ENCODE results near the gene MAP3K3.
A peak's percentile ranks its signal among the peaks of the same experiment; 100 is the strongest.

The MAP3K3 gene

DNA sequence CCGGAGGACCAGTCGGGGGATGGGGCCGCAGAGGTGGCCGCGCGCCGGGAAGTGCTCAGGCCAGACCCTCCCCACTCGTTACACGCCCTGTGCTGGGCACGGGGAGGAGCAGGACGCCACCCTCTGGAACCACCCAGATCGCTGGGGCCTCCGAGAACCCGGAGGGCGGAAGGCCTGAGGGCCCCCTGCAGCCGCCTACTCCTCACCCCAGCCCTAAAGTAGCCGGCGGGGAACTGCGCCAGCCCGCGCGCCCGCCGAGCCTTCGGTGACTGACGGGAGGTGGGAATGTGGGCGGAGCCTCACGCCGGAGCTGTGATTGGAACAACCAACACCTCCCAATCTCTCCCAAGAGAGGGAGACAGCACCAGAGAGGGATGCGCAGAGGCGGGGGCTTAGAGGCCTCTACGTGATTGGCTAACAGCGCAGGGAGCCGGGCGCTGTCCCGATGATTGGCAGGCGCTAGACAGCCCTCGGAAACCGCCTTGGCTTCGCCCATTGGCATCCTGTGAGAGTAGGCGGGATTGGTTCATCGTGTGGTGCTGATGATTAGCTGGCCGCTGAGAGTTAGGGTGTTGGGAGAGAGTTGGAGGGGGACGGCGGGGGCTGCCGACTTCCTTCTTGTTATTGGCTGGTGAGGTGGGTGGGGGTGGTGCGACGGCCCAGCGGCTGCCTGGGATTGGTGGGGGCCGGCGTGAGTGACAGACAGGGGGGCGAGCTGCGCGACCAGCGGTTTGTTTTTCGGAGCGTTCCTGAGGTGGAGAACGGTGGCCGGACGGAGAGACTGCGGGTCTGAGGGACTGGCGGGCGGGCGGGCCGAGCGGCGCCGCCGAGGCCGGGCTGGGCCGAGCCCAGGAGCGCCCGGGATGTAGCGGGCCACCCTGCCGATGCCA, at the start of gene MAP3K3:
TSS of gene MAP3K3 (plus strand) at position 734 of the 890 bp plus-strand sequence. CDS start 343 bp downstream, outside the sequence.
- peak; percentile 100 for DNase-seq (ENCODE audit: low read depth, low spot score)

DNA sequence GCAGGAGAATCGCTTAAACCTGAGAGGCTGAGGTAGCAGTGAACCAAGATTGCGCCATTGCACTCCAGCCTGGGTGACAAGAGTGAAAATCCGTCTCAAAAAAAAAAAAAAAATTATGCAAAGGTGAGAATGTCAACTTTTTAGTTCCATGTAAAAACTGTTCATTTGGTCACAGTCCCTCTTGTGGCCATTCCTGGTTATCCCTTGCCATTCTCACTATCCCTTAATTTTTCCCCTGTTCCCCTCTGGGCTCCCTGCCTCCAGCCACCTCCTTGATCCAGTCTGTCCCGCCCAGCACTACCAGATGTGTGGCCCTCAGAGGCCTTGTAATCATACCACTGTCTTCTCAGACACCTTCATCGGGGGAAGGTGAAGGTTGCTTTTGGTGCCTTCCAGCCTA, 48.6 kb upstream of the MAP3K3 start:
- DNase-seq (ENCODE audit: low read depth, low spot score) = no peak

- DNase-seq (ENCODE audit: low read depth, low spot score) = no peak
Observed at GRCh38 chr17:63578027-63578768, 44.0 kb upstream of the MAP3K3 start.

- no peak for DNase-seq (ENCODE audit: low read depth, low spot score)
Observed at GRCh38 chr17:63578769-63579111, 43.5 kb upstream of the MAP3K3 start.

DNA sequence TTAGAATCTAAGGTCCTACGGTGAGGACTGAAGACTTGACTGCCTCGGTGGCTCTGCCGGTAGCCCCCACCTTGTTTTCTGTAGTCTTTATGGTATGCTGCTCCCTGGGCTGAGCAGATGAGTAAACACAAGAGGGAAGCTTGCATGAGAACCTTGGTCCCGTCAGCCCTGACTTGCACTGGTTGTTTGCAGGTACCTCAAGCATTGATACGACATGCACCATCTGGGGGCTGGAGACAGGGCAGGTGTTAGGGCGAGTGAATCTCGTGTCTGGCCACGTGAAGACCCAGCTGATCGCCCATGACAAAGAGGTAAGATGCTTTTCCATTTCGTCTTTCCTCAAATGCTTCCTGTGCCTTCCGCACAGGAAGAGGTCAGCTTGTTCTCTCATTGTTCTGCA, 42.6 kb upstream of the MAP3K3 start:
- no peak for DNase-seq (ENCODE audit: low read depth, low spot score)

DNA sequence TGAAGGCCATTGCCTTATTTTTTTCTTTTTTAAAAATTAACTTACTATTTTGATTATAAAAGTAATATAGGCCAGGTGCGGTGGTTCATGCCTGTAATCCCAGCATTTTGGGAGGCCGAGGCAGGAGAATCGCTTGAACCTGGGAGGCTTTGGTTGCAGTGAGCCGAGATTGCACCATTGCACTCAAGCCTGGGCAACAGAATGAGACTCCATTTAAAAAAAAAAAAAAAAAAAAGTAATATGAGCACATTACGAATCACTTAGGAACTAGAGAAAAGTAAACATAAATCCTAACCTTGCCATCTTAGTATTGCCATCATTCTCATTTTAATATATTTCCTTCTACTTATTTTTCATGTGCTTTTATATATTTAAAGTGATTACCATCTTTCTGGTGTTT, 34.4 kb upstream of the MAP3K3 start:
- DNase-seq (ENCODE audit: low read depth, low spot score) = no peak

DNA sequence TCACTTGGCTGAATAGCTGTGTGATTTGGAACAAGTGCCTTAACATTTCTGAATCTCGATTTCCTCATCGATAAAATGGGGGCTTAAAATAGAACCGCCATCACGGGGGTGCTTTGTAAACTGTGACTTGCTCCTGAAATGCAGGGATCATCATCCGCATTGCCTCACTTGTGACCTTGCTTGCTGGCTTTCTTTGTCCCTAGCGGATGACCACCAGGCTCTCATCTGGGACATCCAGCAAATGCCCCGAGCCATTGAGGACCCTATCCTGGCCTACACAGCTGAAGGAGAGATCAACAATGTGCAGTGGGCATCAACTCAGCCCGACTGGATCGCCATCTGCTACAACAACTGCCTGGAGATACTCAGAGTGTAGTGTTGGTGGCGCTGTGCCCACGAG, 33.4 kb upstream of the MAP3K3 start:
- DNase-seq (ENCODE audit: low read depth, low spot score) = no peak

GRCh38 chr17:63589646-63590045, 32.6 kb upstream of the MAP3K3 start:
- DNase-seq (ENCODE audit: low read depth, low spot score) = no peak

- no peak for DNase-seq (ENCODE audit: low read depth, low spot score)
Observed at GRCh38 chr17:63592797-63593196, 29.4 kb upstream of the MAP3K3 start.

DNA sequence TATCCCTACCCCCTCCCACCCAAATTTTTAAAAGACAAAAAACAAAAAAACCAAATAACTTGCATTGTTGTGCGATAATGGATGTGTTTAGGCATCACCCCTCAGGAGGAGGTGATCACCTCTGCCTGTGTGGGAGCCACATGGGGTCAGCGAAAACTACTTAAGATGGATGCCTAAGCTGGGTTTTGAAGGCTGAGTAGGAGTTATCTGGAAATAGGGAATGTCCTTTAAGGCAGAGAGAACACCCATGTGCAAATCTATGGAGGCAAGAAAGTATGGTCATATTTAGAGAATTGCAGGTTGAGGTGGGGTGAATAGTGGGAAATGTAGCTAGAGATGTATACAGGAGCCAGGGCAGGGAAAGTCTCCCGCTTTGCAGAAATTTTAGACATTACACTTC, 27.1 kb upstream of the MAP3K3 start:
- no peak for DNase-seq (ENCODE audit: low read depth, low spot score)

DNA sequence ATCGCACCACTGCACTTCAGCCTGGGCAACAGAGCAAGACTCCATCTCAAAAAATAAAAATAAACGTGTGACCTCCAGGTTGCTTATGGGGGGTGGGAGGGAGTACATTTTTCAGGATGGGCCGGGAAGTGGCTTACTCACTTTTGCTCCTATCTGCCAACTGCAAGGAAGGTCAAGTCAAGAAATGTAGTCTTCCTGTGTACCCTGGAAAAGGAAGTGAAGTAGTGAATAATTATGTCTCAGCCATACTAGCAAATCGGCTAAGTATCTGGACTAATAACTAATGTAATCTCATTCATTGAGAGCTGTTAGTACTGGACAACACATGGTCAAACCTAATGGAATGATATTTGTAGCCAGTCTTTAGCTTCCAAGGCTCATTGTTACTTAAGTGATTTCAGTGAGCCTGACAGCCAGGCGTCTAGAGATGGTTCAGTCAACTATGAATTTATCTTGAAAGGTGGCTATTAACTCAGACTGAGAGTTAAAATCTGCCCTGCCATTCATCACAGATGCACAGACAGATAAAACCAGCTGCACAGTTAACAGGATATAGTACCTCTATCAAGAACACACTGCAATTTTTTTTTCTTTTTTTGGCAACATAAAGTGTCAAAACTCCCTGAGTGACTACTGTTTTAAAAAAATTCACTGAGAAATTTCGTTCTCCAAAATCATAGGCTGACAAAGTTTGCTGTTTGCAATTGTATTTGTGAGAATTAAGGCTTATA, 25.2 kb upstream of the MAP3K3 start:
- DNase-seq (ENCODE audit: low read depth, low spot score) = no peak

DNA sequence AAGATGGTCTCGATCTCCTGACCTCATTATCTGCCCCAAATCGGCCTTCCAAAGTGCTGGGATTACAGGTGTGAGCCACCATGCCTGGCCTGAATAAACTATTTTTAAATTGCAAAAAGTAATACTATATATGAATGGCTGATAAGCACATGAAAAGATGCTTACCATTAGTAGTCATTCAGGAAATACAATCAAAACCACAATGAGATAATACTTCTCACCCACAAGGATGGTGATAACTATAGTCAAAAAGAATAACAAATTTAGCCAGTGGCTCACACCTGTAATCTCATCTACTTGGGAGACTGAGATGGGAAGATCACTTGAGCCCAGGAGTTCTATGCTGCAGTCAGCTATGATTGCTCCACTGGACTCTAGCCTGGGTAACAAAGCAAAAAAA, 23.9 kb upstream of the MAP3K3 start:
- DNase-seq (ENCODE audit: low read depth, low spot score) = no peak

DNA sequence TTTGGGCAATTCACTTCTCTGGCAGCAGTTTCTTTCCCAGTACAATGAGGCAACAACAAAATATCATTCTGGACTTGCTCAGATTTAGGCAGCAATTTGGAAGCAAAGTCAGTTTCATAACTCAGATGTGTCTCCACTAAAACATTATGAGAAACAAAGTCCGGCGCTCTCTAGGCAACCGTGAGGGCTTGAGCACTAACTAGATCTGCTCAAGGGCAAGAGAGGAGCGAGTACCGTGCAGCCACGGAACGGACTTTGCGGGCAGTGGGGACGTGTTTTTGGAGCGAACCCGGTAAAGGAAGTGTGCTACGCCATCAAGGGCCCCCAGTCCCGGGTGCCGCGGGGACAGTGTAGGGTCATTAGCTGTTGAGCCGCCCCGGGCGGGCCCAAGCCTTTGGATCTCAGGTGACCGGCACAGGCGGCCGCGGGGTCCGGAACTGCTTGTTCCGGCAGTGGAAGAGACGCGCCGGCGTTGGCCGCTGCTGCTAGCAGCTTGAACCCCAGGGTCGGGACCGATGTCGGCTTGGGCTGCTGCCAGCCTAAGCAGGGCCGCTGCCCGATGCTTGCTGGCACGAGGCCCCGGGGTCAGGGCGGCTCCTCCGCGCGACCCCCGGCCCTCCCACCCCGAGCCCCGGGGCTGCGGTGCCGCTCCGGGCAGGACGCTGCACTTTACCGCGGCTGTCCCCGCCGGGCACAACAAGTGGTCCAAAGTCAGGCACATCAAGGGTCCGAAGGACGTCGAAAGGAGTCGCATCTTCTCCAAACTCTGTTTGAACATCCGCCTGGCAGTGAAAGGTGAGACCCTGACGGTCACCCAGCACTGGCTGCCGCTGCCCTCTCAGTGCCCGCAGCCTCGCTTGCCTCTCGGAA, 21.4 kb upstream of the MAP3K3 start, which contains the start of gene TACO1:
TSS of gene TACO1 (plus strand) at position 327 of the 870 bp plus-strand sequence. CDS start at position 516, 189 bp downstream.
- DNase-seq (ENCODE audit: low read depth, low spot score) = peak; percentile 50

DNA sequence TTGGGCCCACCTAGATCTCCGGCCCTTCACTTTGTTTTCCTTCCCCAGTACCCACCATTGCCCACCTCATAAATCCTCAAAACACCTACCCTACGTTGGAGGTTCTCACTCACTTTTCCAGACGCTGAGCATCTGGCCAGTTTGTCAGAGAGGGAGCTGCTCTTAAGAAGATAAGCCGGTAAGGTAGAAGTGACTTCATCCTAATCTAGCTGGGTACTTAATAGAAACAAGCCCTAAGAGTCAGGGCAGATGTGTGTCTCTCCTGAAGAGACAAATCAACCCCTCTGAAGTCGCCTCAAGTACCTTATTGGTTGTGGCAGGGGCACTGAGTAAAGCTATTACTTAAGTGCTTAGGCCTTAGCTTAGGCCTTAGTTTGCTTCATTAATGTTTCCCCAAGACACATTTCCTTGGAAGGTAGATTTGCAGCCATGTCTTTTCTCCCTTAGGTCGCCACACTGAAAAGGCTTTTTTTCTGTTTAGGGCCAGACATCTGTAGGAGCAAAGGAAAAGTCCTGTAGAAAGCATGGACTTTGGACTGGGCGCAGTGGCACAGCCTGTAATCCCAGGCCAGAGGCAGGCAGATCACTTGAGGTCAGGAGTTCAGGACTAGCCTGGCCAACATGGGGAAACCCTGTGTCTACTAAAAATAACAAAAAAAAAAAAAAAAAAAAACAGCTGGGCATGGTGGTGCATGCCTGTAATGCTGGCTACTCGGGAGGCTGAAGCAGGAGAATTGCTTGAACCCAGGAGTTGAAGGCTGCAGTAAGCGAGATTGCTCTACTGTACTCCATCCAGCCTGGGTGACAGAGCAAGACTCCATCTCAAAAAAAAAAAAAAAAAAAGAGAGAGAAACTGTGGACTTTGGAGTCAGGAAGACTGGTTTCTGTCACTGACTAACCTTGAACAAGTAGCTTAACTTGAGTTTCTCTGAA, 20.5 kb upstream of the MAP3K3 start:
- no peak for DNase-seq (ENCODE audit: low read depth, low spot score)

- no peak for DNase-seq (ENCODE audit: low read depth, low spot score)
Observed at GRCh38 chr17:63609816-63610573, 12.2 kb upstream of the MAP3K3 start.

GRCh38 chr17:63610854-63611253, 11.4 kb upstream of the MAP3K3 start:
- DNase-seq (ENCODE audit: low read depth, low spot score) = no peak

GRCh38 chr17:63611354-63611753, 10.9 kb upstream of the MAP3K3 start:
- no peak for DNase-seq (ENCODE audit: low read depth, low spot score)

DNA sequence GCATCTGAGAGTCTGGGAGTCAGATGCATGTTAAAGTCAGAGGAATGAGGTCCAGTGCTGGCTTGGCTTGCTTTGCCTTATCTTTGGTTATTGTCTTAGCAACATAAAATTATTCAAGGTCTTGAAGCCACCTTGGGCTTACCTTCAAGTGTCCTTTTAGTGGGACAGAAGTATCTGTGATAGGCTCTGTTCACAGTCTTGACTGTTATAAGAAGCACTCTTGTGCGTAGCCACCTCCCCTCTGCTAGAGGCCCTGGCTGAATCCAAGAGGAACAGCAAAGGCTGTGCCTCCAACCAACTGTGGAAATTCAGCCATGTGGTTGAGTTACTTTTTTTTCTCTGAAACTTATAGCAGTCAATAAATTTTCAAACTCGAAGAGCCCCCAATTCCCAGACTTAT, 8.6 kb upstream of the MAP3K3 start:
- no peak for DNase-seq (ENCODE audit: low read depth, low spot score)

- no peak for DNase-seq (ENCODE audit: low read depth, low spot score)
Observed at GRCh38 chr17:63621229-63621683, 961 bp upstream of the MAP3K3 start.

Data from brain pericyte (primary cell).